HG03103 (cell line): ENCODE data around the gene ZSCAN16.
A peak's percentile ranks its signal among the peaks of the same experiment; 100 is the strongest.

ENCODE experiments used
- ATAC-seq: cut with Tn5 transposase; IDR thresholded peaks from one replicate; pipeline ENCODE4 v1.9.1; 2021; ENCODE audit warnings: low read depth; ENCODE audit not compliant: unreplicated experiment

ZSCAN16 gene

DNA sequence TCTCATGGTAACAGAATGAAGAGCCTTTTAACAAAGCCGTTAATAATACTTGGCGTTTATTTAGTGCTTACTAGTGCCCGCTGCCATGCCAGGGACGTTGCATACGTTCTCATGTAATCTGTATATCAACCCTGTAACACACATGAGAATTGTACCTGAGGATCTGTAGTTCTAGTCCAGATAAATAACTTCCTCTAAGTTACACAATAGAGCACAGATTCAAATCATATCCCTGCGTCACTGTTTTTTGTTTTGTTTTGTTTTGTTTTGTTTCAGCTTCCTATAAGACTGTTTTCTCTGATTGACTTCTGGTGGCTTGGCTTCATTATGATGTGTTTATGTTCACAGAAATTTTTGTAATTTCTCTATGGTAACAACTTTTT lies 553 bp downstream of the ZSCAN16 start:
- ATAC-seq: no peak

DNA sequence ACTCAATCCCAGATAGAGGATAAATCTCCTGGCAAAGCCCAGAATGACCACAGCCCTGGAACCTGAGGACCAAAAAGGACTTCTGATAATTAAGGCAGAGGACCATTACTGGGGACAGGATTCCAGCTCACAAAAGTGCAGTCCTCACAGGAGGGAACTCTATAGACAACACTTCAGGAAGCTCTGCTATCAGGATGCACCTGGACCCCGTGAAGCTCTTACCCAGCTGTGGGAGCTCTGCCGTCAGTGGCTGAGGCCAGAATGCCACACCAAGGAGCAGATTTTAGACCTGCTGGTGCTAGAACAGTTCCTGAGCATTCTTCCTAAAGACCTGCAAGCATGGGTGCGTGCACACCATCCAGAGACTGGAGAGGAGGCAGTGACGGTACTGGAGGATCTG lies 992 bp downstream of the ZSCAN16 start:
- ATAC-seq: no peak

- ATAC-seq: no peak
Observed at GRCh38 chr6:28134015-28134414, 9.6 kb downstream of the ZSCAN16 start.

GRCh38 chr6:28134716-28135115 lies 10.3 kb downstream of the ZSCAN16 start:
- ATAC-seq: no peak

GRCh38 chr6:28135393-28135792 lies 11.0 kb downstream of the ZSCAN16 start:
- no peak for ATAC-seq

DNA sequence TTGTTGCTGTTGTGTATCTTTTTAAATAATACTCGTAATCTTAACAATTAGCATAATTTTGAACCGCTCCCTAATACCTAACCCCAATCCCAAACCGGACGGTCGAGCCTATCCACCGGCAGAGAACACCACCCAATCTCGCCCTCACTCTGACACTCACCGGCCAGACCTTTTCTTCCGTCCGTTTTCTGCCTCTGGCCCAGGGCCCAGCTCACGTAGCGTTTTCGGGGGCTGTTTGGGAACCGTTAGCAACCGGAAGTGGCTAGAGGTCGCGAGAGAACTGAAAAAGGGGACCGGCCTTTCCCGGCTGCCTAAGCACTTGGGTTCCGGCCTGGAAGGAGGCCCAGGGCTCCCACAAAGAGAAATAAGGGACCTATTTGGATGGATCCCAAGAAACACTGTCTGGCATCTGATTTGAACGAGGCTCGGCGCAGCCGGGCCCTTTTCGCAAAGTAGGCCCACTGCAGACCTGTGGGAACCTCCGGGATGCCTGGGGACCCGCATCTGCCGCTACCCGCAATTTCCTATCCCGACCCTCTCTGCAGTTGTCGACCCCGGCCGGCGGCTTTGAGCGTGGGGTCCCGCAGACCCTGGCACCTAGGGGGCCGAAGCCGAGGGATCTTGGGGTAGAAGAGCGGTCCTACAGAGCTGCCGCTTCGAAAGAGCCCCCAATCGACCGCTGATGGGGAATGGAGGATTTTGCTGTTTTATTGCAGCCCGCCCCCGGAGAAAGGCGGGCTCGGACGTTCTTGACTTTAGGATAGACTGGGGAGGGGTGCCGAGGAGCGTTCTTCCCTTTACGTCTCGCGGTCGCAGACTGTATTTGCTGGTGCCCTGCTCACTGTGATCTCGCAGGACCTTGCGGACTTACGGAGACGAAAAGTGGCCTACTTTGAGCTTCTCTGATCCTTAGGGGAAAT lies 12.4 kb downstream of the ZSCAN16 start:
- peak; percentile 50 for ATAC-seq

GRCh38 chr6:28137505-28137981 lies 13.1 kb downstream of the ZSCAN16 start:
- ATAC-seq: no peak

DNA sequence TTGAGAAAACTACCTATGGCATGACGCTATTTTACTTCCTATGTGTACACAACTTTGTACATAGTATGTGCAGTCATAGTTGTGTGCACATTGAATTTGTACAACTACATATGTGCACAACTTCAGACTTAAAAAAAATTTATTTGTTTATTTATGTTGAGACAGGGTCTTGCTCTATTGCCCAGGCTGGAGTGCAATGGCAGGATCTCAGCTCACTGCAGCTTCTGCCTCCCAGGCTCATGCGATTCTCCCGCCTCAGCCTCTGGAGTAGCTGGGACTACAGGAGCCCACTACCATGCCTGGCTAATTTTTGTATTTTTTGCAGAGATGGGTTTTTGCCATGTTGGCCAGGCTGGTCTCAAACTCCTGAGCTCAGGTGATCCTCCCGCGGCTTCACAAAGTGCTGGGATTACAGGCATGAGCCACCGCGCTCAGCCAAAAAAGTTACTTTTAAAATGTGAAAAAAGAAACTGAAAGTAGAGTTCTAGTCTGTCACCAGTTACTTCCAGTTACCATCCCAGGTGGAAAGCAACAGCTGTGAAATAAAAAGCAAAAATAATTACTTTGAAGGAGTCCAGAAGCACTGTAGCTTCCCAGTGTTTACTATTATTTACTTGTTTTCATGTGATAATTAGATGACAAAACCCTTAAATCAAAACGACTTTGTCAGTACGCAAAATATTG lies 15.6 kb downstream of the ZSCAN16 start:
- ATAC-seq: no peak

DNA sequence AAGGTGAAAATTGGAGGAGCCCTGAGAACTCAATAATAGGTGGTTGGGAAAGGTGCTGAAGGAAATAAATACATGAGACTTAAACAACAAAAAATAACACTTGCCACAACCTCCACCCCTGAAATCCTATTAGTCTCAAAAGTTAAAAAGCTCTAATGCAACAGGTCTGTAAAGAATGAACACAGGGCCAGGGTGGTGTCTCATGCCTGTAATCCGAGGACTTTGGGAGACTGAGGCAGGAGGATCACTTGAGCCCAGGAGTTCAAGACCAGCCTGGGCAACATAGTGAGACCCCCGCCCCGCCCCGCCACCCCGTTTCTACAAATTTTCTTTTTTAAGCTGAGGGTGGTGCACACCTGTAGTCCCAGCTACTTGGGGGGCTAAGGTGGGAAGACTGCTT lies 16.2 kb downstream of the ZSCAN16 start:
- no peak for ATAC-seq

GRCh38 chr6:28141500-28142329 lies 17.3 kb downstream of the ZSCAN16 start, which contains the start of gene ZKSCAN8:
Gene ZKSCAN8, plus strand, starts transcription at chr6:28141883. Its CDS starts 6,525 bp downstream, at chr6:28148408.
- ATAC-seq: peak; percentile 78

DNA sequence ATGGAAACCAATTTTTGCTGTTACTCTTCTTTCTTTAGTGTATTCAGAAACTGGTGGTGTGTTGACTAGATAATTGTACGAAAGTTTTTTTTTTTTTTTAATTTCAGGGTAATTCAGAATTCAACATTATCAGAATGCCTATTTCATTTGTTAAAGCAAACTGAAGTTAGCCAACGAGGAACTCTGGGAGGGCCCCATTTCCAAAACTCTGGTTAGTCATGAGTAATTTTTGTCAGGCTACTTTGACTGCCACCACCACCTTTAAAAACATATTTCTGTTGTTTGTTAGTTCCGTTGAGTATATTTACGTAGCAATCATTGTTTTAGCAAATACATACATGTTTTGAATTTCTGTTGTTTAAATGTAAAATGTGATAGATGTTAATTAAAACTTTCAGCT lies 18.0 kb downstream of the ZSCAN16 start:
- ATAC-seq: no peak

DNA sequence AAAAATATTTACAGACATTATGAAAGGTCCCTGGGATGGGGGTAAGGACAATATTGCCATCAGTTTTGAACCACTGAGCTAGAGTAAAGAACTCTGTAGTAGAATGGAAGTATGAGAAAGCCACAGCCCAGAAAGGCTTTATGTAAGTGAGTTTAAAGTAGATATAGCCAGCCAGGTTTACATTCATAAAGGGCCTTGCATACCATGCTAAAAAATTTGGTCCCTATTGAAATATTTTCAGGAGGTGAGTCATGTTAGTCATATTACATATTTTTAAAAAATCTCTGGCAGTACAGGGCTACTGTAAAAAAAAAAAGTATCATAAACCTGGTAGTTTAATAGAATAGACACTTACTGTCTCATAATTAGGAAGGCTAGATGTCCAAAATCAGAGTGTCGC lies 20.8 kb downstream of the ZSCAN16 start:
- ATAC-seq: no peak

DNA sequence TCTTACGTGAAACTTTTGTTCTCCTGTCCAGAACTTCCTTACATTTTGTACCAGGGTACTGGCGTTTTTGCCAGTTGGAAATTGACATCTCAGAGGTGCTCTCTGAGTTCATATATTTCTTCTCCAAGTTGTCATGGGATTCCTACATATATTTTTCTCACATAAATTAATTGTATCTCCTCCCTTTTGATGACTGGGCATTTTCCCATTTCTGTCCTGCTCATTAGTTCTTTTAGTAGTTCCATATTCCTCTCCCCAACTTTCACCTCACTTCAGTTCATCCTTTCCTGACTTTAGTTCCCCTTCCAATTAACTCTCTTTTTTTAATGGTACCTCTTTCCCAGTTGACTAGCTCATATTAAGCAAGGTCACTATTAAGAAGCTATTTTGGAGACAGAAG lies 28.1 kb downstream of the ZSCAN16 start:
- ATAC-seq: no peak

DNA sequence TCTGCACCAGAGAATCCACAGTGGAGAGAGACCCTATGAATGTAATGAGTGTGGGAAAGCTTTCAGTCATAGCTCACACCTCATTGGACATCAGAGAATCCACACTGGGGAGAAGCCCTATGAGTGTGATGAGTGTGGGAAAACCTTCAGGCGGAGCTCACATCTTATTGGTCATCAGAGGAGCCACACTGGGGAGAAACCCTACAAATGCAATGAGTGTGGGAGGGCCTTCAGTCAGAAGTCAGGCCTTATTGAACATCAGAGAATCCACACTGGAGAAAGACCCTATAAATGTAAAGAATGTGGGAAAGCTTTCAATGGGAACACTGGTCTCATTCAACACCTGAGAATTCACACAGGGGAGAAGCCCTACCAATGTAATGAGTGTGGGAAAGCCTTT lies 29.1 kb downstream of the ZSCAN16 start:
- no peak for ATAC-seq

DNA sequence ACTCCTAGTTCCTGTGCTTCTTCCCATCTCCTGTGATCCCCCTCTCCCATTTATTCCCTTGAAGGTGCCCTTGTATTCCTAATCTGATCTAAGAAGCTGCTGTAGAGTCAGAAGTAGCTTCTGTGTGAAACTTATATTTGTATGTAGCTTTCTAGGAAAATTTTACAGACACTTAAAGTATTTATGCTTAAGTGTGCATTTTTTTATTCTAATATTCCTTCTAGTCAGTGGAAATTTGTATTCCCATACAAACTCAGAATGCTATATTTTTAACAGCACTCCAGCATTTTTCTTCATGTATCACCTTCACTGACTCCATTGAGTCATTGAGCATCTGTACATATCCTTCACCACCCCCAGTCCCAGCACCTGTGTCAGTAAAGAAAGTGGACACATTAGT lies 29.9 kb downstream of the ZSCAN16 start:
- no peak for ATAC-seq

DNA sequence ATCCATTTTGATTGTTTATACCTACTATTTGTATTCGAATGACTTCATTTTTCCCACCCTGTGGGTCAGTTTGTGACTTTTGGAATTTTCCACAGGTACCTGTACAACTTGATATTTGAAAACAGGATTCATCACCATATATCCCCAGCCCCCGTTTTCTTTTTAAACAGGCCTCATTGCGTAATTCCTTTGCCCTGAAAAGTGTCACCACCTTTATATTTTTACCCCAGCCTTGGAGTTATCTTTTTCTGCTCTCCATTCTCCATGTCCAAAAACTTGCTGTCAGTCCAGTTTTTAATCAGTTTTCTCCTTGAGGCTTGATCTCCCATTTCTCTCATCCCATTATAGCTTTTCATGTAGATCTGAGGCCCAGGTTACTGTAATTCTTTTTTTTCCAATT lies 33.9 kb downstream of the ZSCAN16 start:
- ATAC-seq: no peak

DNA sequence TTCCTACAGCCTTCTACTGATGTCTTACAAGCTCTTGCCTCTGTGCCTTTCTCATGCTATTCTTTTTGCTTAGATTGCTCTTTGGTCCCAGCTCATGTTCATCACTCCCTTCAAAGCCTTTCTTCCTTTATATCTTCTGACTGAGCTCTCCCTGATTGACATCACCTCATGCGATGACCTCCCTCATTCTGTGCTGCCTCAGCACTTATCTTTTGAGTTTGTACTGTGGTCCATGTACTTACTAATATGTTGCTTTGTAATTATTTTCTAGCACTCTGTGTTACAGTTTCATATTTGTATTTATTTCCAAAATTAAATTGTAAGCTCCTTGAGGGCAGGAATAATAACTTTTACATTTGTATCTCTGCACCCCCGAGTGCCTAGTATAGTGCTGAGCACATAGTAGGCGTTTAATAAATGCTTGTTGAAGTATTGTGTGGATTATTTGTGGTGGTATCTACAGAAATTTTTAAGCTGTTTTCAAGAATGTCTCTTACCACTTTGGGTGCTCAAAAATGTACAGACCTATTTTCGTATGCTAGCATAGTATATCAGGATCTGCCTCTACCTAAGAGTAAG lies 34.7 kb downstream of the ZSCAN16 start:
- no peak for ATAC-seq

DNA sequence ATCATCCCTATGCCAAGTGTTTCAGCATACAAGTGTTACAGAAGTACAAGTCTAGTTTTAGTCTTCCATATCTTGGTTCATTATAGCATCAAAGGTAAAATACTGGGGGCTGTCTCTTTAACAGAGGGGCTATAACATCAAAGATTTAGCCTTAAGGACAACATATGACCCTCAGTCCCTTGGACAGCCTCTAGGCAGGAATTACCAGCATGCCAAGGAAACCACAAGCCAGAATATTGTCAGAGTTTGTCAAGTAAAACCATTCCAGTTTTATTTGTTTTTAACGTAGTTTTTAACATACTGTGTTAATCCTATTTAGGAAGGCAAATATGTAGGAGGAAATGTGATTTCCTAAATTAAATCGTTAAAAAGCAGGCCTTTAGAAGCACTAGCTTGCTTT lies 35.8 kb downstream of the ZSCAN16 start:
- ATAC-seq: no peak

GRCh38 chr6:28161410-28162079 lies 37.1 kb downstream of the ZSCAN16 start:
- peak; percentile 96 for ATAC-seq

DNA sequence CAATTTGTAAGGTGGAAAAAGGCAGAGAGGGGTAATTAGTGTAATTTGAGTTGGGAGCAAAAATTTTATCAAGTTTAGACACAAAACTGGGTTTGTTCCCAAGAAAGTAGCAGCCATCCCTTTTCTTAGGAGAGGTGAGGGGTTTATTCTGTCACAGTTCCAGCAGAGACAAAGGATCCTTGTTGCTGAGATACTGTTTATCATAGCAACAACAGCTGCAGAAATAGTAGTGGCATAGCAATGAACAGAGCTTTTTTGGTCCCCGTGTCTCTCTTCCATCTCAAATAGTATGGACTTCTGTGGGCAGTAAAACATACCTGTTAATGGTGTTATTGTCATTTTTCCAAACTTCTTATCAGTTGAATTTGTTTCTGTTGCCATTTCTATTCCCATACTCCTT lies 41.2 kb downstream of the ZSCAN16 start:
- no peak for ATAC-seq
